ENCODE results near the gene KCNJ2. TPM values are rescaled to one million over a fixed set of nuclear protein-coding genes. Genes with fewer than 3 reads are reported as not detected.

The KCNJ2 gene
- total RNA-seq, 4 donors from 2014 or later = 7.3 to 18.9 (median 10.6) TPM

- TF ChIP-seq CTCF (IDR thresholded peaks at IDR 0.05 in 4 of 5, conservative IDR thresholded peaks at IDR 0.05 in 1 of 5) (no peak), POLR2A (IDR thresholded peaks at IDR 0.05) (no peak)
- Histone ChIP-seq H3K4me1 (peaks cover 13 to 15% of the 10 kb centered on the region in 2 donors), H3K36me3 (no peaks in the 10 kb centered on the region), H3K27ac (no peak overlapping the region), H3K4me3 (no peak overlapping the region), H3K27me3 (no peaks in the 10 kb centered on the region), H3K9me3 (no peaks in the 10 kb centered on the region)
- DNase-seq = no peak
- intact Hi-C loops (cut with DNase I; ENCODE audit: low total_unique reads) (loop anchor here (5.0 to 10.0 kb wide), 2 partner anchors 149 to 387 kb away; no protein-coding TSS in a partner anchor), in situ Hi-C loops (cut with MboI; ENCODE audit: low sequenced_read_pairs in 4 of 4) (loop anchor here (25.0 kb wide), 4 partner anchors 428 to 828 kb away; partner anchors contain the start of gene ABCA5 (in 1 of the 4))
- no peak for ATAC-seq
These were observed 3.9 kb upstream of the KCNJ2 start for GRCh38 chr17:70165383-70165782.

GRCh38 chr17:70166615-70167014 lies 2.7 kb upstream of the KCNJ2 start:
- no peak overlapping the region for H3K27ac ChIP-seq
- no peaks in the 10 kb centered on the region for H3K9me3 ChIP-seq
- intact Hi-C loops (cut with DNase I; ENCODE audit: low total_unique reads) (loop anchor here (5.0 to 10.0 kb wide), 2 partner anchors 148 to 386 kb away; no protein-coding TSS in a partner anchor), in situ Hi-C loops (cut with MboI; ENCODE audit: low sequenced_read_pairs in 4 of 4) (loop anchor here (25.0 kb wide), 4 partner anchors 429 to 829 kb away; partner anchors contain the start of gene ABCA5 (in 1 of the 4))
- DNase-seq (no peak), ATAC-seq (no peak)
- TF ChIP-seq CTCF (IDR thresholded peaks at IDR 0.05 in 4 of 5, conservative IDR thresholded peaks at IDR 0.05 in 1 of 5) (no peak), POLR2A (IDR thresholded peaks at IDR 0.05) (no peak)
- no peaks in the 10 kb centered on the region for H3K27me3 ChIP-seq
- no peak overlapping the region for H3K4me3 ChIP-seq
- no peaks in the 10 kb centered on the region for H3K36me3 ChIP-seq
- peaks cover 15 to 19% of the 10 kb centered on the region in 2 donors for H3K4me1 ChIP-seq

GRCh38 chr17:70168044-70168976 lies 1.0 kb upstream of the KCNJ2 start:
- in situ Hi-C loops (cut with MboI; ENCODE audit: low sequenced_read_pairs in 4 of 4) (loop anchor here (25.0 kb wide), 4 partner anchors 431 to 831 kb away; partner anchors contain the start of gene ABCA5 (in 1 of the 4)), intact Hi-C loops (cut with DNase I; ENCODE audit: low total_unique reads) (loop anchor here (2.0 to 10.0 kb wide), 5 partner anchors 146 to 600 kb away; no protein-coding TSS in a partner anchor)
- ATAC-seq (peak; percentile 55 to 61), DNase-seq (peak; percentile 66 to 76)
- peaks cover 32 to 35% of the 10 kb centered on the region in 2 donors for H3K4me1 ChIP-seq
- TF ChIP-seq CTCF (IDR thresholded peaks at IDR 0.05 in 4 of 5, conservative IDR thresholded peaks at IDR 0.05 in 1 of 5) (peak; percentile 48 to 71 (median 56)), POLR2A (IDR thresholded peaks at IDR 0.05) (peak; percentile 17 to 38)
- peak overlapping the region; percentile 82 to 90 (median 87) for H3K4me3 ChIP-seq
- no peaks in the 10 kb centered on the region for H3K27me3 ChIP-seq
- H3K9me3 ChIP-seq = no peaks in the 10 kb centered on the region
- H3K36me3 ChIP-seq = no peaks in the 10 kb centered on the region
- peak overlapping the region; percentile 92 to 97 (median 96) for H3K27ac ChIP-seq

GRCh38 chr17:70169709-70170597 lies 621 bp downstream of the KCNJ2 start:
- peak overlapping the region; percentile 82 to 90 (median 87) for H3K4me3 ChIP-seq
- H3K27ac ChIP-seq = peak overlapping the region; percentile 92 to 97 (median 96)
- TF ChIP-seq CTCF (IDR thresholded peaks at IDR 0.05 in 4 of 5, conservative IDR thresholded peaks at IDR 0.05 in 1 of 5) = no peak
- TF ChIP-seq POLR2A (IDR thresholded peaks at IDR 0.05) = no peak
- peaks cover 43 to 45% of the 10 kb centered on the region in 2 donors for H3K4me1 ChIP-seq
- intact Hi-C loops (cut with DNase I; ENCODE audit: low total_unique reads) = loop anchor here (1.0 to 10.0 kb wide), 7 partner anchors 33 to 833 kb away; no protein-coding TSS in a partner anchor
- H3K36me3 ChIP-seq = peaks cover 0 to 2% of the 10 kb centered on the region in 2 donors
- DNase-seq (peak; percentile 59 to 67), ATAC-seq (peak; percentile 77)
- no peaks in the 10 kb centered on the region for H3K9me3 ChIP-seq
- H3K27me3 ChIP-seq = no peaks in the 10 kb centered on the region
- in situ Hi-C loops (cut with MboI; ENCODE audit: low sequenced_read_pairs in 4 of 4) = loop anchor here (25.0 kb wide), 4 partner anchors 433 to 833 kb away; partner anchors contain the start of gene ABCA5 (in 1 of the 4)

Measured in gastrocnemius medialis (tissue), 4 donors.